ENCODE data around the gene PARG.
"Not testable (repeated sequence)": the region's sequence is repeated elsewhere in the genome, so short reads cannot be mapped to it uniquely, and the experiment has no call there.

The PARG gene

GRCh38 chr10:49830846-49831245 lies 111.0 kb downstream of the PARG start:
- DNase-seq: no peak

DNA sequence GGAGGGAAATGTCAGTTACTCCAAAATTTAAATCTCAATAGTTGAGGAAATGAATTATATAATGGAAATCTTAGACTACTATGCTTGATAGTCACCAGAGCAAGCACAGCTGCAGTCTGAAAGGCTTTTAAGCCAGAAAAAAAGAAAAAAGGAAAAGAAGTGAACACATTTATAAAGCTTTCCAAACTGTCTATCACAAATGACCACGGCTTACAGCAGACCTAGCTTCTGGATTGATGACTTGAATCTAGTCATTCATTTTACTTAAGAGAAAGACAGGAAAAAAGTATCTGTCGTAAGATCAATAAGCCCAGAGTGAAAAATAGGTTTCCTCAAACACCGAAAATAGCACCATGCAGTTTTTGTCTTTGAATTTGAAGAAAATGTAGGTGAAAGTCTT lies 111.8 kb downstream of the PARG start:
- no peak for DNase-seq

DNA sequence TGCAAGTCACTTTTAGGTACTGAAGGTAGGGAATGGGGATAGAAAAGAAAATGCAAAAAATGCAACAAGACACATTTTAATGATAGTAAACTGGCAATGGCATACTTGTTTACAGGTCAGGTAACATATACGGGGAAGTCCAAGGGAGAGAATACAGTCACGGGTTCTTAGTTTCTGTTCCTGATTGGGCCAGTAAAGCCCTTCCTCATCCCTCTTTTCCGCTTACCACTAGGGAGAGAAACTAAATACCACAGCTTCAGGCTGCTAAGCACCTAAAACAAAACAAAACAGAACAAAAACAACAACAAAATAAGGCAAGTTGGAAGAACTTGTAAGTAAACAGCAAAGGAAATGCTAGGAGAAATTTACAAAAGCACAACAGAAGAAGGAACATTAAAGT lies 114.5 kb downstream of the PARG start:
- no peak for DNase-seq

- no peak for DNase-seq
Observed at GRCh38 chr10:49819234-49819958, 122.4 kb downstream of the PARG start.

DNA sequence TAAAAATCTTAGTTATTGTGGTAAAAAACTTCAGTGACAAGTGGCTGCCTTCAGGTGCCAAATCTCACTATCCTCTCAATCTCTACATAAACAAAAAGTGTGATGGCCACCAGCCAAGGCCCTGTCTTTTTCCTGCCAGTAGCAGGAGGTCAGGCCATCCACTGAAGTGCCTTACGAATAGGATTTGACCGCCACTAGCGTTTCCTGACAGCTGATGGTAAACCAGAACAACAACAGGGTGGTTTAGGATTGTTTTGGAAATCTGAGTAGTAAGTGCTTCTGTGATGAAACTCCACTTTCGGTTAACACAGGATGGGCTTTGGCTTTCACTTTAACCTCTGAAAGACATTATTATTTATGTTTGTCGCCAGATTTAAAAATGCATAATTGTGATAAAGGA lies 124.0 kb downstream of the PARG start:
- DNase-seq: no peak

GRCh38 chr10:49803988-49804387 lies 137.8 kb downstream of the PARG start:
- DNase-seq: no peak

DNA sequence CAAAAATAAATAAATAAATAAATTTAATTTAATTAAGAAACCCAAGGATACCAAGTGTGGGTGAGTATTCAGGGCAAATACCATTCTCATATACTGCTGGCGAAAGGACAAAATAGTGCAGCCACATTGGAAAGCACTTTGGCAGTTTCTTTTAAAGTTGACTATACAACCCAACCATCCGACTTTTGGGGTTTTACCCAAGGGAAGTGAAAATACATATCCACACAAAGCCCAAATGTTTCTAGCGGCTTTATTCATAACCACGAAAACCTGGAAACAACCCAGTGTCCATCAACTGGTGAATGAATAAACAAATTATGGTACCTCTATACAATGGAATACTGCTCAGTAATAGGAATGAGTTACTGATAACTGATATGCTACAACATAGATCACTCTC lies 143.6 kb downstream of the PARG start:
- no peak for DNase-seq

GRCh38 chr10:49791100-49791499 lies 150.7 kb downstream of the PARG start:
- no peak for DNase-seq

GRCh38 chr10:49784681-49785080 lies 157.1 kb downstream of the PARG start:
- no peak for DNase-seq

DNA sequence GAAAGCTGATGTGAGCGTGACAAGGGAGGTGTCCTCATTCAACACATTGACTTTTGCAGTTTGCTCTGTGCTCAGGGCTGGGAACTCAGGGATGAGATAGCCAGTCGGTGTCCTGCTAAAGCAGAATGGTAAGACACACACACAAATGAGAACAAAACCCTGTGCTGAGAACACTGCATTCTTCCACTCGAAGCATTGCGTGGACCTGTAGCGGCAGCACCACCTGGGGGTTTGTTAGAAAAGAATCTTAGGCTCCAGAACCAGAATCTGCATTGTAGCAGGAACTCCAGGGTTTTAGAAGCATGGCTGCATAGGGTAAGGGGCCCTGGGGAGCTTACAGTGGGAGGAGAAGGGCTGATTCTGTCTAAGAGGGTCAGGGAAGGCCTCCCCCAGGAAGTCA lies 158.2 kb downstream of the PARG start:
- no peak for DNase-seq

- DNase-seq: no peak
Observed at GRCh38 chr10:49781247-49781646, 160.6 kb downstream of the PARG start.

DNA sequence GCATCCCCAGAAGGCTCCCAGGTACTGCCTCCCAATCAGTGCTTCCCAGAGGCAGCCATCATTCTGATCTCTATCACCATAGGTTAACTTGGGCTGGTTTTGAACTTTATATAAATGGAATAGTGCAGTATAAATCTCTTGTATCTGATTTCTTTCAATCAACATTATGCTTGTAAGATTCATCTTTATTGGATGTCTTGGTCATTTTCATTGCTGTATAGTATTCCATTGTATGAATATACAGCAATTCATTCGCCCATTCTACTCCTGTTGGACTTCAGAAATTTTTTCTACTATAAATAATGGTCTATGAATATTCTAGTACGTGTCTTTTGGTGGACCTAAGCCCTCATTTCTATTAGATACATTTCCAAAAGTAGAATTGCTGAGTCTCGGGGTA lies 163.6 kb downstream of the PARG start:
- DNase-seq: no peak

DNA sequence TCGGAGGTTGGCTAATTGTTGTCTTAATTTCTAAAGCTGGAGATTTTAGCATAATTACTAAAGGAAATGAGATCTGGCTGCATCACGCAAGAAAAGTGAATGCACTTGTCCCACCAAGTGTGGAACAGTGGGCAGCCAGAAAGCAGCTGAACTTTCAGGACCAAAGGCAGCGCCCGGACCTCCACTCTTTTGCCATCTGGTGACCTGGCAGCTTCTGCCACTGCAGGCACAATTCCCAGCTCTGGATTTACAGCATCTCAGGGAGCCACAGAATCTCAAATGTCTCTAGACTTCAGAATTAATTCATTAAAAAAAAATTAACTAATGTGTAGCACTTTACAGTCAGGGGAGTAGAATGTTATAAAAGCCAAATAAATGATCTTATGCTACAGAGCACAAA lies 165.0 kb downstream of the PARG start:
- no peak for DNase-seq

- no peak for DNase-seq
Observed at GRCh38 chr10:49775014-49775413, 166.8 kb downstream of the PARG start.

DNA sequence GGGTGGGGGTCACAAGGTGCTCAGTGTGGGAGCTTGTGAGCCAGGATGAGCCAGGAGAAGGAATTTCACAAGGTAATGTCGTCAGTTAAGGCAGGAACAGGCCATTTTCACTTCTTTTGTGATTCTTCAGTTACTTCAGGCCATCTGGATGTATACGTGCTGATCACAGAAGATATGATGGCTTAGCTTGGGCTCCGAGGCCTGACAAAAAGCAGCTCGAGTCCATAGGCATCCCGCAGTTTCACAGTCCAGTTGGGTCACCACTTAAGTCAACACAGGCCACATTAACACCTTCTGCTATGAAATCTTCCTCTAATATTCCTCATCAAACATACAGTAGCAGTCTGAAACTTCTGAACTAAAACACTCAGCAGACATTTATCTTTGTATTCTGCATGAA lies 168.9 kb downstream of the PARG start:
- DNase-seq: not testable (repeated sequence)

GRCh38 chr10:49771046-49771445 lies 170.8 kb downstream of the PARG start:
- DNase-seq: not testable (repeated sequence)

- DNase-seq: no peak
Observed at GRCh38 chr10:49769692-49770091, 172.1 kb downstream of the PARG start.

DNA sequence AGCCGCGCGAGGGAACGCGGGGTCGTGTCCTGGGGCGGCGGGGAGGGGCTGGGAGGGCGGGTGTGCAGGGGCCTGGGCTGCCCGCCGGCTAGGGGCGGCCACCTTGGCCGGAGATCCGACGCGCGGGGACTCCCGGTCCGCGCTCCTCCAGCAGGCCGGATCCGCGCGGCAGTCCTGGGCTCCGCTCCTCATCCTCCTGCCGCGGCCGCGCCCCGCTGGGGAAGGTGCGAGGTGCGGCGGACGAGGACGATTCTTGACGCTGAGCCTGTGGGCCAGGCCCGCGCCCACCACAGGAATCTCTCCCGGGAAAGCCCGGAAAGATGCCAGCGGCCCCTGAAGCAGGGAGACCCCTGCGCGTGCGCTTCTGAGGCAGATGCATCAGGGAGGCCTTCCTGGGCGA lies 173.1 kb downstream of the PARG start:
- no peak for DNase-seq

DNA sequence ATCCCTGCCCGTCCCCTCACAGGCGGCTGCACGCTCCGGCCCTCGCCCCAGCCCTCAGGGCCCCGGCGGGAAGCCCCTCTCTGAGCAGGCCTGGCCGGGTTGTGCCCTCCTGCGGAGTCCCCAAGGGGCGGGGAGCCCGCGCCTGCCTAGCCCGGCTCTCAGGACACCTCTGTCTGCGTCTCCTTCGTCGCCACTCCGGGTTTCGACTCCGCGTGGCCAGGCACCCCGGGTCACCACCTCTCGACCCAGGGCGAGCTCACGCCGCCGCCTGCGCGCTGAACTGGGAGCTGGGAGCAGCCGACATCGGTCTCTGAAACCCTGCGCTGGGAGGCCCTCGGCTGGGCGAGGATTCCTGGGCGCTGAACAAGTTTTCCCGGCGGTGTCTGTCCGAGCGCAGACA lies 173.5 kb downstream of the PARG start:
- no peak for DNase-seq
